Measurements from ENCODE around the gene IQGAP1.

GRCh38 chr15:90412356-90413194 lies 24.5 kb downstream of the IQGAP1 start:
- no peak for TF ChIP-seq POLR2A (IDR thresholded peaks at IDR 0.05; ENCODE audit: borderline replicate concordance, extremely low read depth, insufficient read depth, insufficient read length)
- no peak for TF ChIP-seq CTCF (IDR thresholded peaks at IDR 0.05 in 2 of 3, conservative IDR thresholded peaks at IDR 0.05 in 1 of 3; ENCODE audit: borderline replicate concordance in 1 of 3, insufficient read depth in 1 of 3, low read depth in 2 of 3, low read length in 2 of 3)
